SJSA1 (cell line): ENCODE data around the gene POLR1H. TPM values are rescaled to one million over a fixed set of nuclear protein-coding genes. Genes with fewer than 3 reads are reported as not detected.

Experiments used
- DNase-seq, 2 experiments: peaks; one replicate each; pipeline ENCODE4 v3.0.0-alpha.2; 2015 to 2020; ENCODE audit warnings: low spot score in 2 of 2, low read depth in 1 of 2
- H3K27ac ChIP-seq: fragments of 250-450 bp; sonication (Bioruptor Pico); 2 replicates; pipeline ENCODE4 v1.5.1; 2020; ENCODE audit warnings: mild to moderate bottlenecking, moderate library complexity
- H3K27me3 ChIP-seq: fragments of 250-450 bp; sonication (Bioruptor Pico); replicated peaks from 2 replicates; pipeline ENCODE4 v1.5.1; 2020; ENCODE audit warnings: mild to moderate bottlenecking, moderate library complexity
- H3K36me3 ChIP-seq: fragments of 250-450 bp; sonication (Bioruptor Pico); 2 replicates; pipeline ENCODE4 v1.5.1; 2020; ENCODE audit warnings: mild to moderate bottlenecking
- H3K4me1 ChIP-seq: fragments of 250-450 bp; sonication (Bioruptor Pico); replicated peaks from 2 replicates; pipeline ENCODE4 v1.6.1; 2021; ENCODE audit warnings: mild to moderate bottlenecking
- H3K4me3 ChIP-seq: fragments of 250-450 bp; sonication (Bioruptor Pico); 2 replicates; pipeline ENCODE4 v1.5.1; 2020; ENCODE audit warnings: mild to moderate bottlenecking
- H3K9me3 ChIP-seq: fragments of 250-450 bp; sonication (Bioruptor Pico); replicated peaks from 2 replicates; pipeline ENCODE4 v1.5.1; 2020; ENCODE audit warnings: mild to moderate bottlenecking
- total RNA-seq: library from RNA; depleted of rRNA; stranded (reverse); fragments of >200 nt; shearing (Covaris generic); gene quantifications from 2 replicates; pipeline ENCODE4 v1.2.3, GENCODE V29; 2014

POLR1H gene
- total RNA-seq, 1 experiment from 2014 or later, result 22.5 TPM

DNA sequence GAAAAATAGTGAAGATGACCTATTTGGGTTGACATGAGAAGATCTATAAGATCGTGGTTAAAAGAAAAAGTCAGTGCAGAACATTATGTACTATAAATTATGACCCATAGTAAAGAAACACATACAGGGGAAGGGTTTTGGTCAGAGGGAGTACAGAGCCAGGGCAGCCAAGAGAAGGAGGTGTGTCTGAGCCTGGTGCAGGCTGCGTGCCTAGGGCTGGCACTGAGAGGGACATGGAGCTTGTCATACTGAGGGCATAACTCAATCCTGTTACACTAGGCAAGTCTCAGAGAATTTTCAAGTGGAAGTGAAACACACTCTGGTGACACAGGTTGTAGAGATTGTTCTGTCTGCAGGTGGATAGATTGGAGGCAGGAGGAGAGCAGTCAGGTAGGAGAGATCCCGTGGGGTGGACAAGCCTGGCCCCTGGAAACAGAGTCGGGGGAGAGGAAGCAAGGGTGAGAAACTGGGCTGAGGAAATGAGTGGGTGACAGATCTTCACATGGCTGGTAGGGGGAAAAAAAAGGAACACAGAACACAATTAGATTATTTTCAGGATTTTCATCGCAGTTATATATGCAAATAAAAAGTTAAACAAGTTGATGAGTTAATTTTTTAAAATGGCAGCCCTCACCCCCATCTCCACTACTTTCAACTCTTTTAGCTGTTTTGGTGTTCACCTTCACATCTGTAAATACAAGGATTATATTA lies 33.0 kb downstream of the POLR1H start:
- no peak overlapping the region for H3K4me3 ChIP-seq
- peaks cover 11% of the 10 kb centered on the region for H3K4me1 ChIP-seq
- H3K9me3 ChIP-seq, result no peaks in the 10 kb centered on the region
- no peaks in the 10 kb centered on the region for H3K36me3 ChIP-seq
- H3K27ac ChIP-seq, result no peak overlapping the region
- peaks cover 10% of the 10 kb centered on the region for H3K27me3 ChIP-seq
- DNase-seq, result no peak

DNA sequence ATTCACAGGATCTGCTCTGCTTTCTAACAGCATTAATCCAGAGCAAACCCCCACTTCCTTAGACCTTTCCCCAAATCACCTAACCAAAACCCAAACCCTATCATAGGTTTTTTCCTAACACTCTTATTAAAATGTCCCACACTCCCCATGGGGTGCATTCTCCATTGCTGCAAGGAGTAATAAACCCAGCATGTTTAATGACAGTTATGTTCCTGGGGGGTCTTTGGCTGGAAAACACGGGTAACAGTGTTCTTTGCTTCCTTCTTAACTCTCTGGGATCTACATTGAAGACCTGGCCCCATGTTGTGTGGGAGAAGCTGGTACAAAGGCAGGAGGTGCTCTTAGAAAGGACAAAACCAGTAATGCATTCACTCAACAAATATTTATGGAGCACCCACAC lies 35.8 kb downstream of the POLR1H start:
- no peak overlapping the region for H3K27ac ChIP-seq
- H3K9me3 ChIP-seq, result no peaks in the 10 kb centered on the region
- no peak overlapping the region for H3K4me3 ChIP-seq
- peaks cover 22% of the 10 kb centered on the region for H3K4me1 ChIP-seq
- H3K27me3 ChIP-seq, result peaks cover 32% of the 10 kb centered on the region
- H3K36me3 ChIP-seq, result no peaks in the 10 kb centered on the region
- no peak for DNase-seq

DNA sequence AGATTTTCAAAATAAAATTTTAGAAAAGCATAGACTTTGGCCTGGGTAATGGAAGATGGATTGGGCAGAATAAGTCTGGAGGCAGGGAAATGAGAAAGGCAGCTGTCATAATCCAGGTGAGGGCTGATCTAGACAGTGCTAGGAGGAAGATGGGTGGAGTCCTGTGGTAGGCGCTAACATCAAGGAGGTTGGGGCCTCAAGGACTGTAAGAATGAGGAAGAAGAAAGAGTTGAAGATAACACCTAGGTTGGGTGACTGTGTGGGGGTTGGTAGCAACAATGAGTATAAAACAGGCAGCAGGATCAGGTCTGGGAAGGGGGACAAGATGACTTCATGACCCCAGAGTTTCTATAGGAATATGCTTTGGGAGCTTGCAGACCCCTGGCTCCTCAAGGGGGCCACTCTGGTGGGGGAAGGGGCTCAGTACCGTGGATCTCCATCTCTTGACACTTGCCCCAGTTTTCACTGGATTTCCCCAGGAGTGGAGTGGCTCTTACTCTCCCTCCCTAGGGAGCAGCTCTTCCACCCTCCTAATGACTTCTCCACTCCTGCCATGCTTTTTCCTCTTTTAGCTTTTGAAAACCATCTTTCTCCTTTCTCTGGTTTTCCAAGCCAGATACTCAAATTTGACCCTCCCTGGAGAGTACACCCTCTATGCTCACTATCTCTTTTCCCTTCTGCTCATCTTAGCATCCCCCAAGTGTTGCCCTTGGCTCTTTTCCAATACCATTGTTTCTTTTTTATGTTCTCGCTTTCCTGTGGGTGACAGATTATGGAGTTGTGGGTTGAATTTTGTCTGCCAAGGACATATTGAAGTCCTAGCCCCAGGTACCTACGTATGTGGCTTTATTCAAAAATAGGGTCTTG lies 37.1 kb downstream of the POLR1H start:
- H3K4me3 ChIP-seq, result no peak overlapping the region
- H3K27me3 ChIP-seq, result peaks cover 32% of the 10 kb centered on the region
- H3K4me1 ChIP-seq, result peaks cover 29% of the 10 kb centered on the region
- H3K27ac ChIP-seq, result no peak overlapping the region
- DNase-seq, result no peak
- no peaks in the 10 kb centered on the region for H3K9me3 ChIP-seq
- no peaks in the 10 kb centered on the region for H3K36me3 ChIP-seq

DNA sequence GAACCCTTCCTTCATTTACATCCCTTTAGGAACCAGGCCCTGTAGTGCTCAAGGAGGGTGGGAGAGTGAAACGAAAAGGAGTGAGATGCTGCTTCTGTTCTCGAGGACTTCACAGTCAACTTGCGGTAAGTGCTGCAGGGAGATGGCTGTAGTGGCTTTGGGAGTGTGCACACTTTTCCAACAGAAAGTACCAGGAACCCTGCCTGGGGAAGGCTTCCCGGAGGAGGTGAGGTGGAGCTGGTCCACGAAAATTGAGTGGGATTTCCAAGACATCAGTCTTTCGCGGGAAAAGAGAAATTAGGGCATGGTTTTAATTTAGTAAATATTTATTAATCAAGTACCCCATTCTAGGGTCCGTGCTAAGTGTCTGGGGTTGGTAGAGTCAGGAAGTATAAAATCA lies 39.1 kb downstream of the POLR1H start:
- DNase-seq, result no peak
- Histone ChIP-seq H3K27me3 (peaks cover 40% of the 10 kb centered on the region), H3K4me3 (no peak overlapping the region), H3K36me3 (no peaks in the 10 kb centered on the region), H3K9me3 (no peaks in the 10 kb centered on the region), H3K27ac (no peak overlapping the region), H3K4me1 (peaks cover 35% of the 10 kb centered on the region)

DNA sequence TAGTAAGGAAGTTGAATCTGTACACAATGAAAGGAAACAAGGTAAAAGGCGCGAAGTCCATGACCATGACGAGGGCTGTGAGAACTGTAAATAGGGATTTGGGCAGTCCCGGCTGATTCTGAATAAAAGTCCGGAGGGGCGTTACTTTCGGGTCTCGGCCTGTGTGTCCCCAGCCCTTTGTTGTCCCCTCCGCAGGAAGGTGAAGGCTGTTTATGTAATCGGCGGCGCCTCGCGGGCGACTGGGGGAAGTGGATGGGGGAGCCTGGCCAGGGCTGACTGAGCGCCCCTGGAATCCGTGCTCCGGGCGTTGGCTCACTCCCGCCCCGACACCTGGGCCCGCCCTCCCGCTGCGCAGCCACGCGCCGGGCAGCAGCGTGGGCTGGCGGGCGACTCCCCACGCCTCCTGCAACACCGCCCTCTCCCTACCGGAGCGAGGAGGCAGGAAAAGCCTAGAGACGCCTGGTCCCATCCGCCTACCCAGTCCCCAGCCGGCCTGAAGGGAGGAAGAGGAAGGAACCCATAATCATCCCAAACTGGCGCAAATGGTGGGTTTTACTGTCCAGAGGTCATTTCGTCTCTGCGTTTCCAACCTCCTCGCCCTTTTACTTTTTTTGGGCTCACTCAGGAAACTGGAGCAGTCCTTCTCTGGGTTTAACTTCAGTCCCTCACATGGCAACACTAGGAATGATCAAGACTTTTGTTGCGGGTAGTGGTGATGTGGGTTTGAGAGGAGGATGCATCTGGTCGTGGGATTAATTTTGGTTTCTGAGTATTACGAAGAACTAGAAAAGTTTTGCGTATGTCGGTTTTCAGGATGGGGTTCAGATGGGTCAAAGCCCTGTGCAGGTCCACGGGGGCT lies 39.7 kb downstream of the POLR1H start:
- Histone ChIP-seq H3K27ac (no peak overlapping the region), H3K27me3 (peaks cover 40% of the 10 kb centered on the region), H3K36me3 (no peaks in the 10 kb centered on the region), H3K4me3 (no peak overlapping the region), H3K9me3 (no peaks in the 10 kb centered on the region), H3K4me1 (peaks cover 35% of the 10 kb centered on the region)
- DNase-seq, result no peak

DNA sequence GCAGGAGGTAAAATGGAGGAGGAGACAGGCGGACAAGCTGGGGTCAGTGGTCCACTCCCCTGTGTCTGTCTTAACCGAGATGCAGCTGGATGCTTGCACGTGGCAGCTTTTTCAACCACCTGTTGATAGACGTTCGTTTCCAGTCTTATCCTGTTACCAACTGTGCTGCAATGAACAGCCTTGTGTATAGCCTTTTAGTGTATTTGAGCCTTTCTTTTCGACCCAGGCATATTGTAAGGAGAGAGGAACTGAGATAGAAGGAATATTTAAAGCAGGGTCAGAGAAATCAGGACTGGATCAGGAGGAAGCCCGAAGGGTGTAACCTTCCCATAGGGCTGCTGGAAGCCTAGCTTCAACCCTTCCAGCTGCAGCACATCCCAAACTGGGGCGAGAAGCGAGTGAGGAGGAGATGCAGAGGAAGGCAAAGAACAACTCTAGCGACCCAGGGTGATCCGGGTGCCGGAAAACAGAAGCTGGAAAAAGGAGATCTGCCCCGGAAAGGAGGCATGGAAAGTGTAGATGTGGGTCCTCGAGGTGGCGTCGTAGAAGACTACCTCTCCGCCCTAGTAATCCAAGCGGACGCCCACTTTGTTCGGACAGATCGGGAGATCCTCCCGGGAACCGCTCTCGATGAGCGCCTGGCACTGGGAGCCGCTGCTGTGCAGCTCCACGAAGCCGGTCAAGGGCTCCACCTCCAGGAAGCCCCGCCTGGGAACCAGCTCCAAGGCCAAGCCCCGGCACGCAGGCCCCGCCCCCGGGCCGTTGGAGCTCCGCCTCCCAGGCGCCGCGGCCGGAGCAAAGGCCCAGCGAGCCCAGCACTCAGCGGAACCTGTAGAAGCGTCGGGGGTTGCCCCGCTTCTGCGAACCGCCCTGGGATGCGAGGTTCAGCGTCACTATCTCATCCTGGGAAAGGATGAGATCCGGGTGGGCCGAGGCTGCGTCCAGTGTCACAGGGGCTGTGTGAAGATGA lies 40.7 kb downstream of the POLR1H start:
- Histone ChIP-seq H3K27me3 (peaks cover 40% of the 10 kb centered on the region), H3K9me3 (no peaks in the 10 kb centered on the region), H3K4me1 (peaks cover 35% of the 10 kb centered on the region), H3K4me3 (peak overlapping the region; percentile 21), H3K36me3 (no peaks in the 10 kb centered on the region), H3K27ac (no peak overlapping the region)
- peak; percentile 72 to 90 for DNase-seq

DNA sequence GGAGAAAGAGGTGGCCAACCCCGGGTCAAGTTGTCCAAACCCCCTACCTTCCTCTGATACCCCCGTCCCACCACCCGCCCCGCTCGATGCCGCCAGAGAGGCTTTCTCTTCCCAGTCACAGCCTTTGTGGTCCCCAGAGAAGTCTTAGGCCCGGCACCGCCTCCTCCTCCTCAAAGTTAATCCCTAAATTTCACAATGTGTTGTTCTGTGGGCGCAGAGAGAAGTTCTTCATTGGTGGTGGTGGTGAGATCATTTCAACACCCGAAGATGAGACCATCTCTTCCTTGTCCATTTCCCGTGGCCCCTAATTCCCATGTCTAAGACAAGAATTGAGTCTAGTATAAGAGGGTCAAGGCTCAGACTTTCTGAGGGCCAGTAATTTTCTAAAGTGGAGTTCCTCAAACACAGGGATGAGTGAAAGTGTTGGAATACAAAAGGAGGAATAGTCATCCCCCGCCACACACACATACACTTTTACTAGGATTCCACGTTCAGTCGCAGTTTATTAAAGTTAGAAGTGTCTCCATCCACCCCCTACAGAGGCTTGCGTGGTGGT lies 41.4 kb downstream of the POLR1H start:
- H3K27me3 ChIP-seq, result peaks cover 40% of the 10 kb centered on the region
- no peak for DNase-seq
- no peak overlapping the region for H3K27ac ChIP-seq

DNA sequence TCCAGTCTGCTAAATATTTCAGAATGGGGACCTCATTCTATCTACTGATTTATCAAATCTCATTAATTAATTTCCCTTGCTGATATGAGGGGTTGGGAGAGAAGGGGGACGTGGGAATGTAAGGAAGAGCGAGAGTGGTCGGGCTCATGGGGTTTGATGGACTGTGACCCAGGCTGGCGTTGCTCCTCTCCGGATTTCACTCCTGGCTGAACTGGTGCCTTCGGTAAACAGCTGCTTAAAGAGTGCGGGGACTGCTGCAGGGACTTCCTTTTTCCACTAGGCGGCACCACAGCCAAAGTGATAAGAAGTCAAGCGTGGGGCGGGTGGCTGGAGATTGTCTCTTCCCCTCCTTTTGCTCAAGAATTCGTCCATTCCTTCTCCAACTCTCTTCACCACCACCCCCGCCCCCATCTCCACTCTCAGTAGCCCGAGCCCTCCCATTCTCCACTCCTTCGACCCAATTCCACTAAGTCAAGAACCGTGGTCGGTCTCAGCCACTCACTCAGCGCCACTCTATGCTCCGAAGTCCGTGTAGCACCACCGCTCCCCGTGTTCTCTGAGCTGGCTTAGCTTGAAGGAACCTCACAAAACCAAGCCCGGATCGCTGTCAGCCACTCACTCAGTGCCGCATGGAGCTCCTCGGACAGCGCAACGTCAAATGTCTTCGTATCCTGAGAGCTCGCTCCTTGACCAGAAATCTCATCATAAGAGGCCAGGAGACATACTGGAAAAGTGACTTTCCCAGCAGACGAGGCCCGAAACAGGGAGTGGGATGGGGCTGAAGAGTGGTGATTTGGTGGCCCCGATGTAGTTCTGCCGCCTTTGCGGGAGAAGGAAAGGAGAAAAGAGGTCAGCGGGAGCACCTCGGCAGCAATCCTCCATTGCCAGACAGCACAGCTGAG lies 42.2 kb downstream of the POLR1H start:
- Histone ChIP-seq H3K4me1 (peaks cover 30% of the 10 kb centered on the region), H3K36me3 (no peaks in the 10 kb centered on the region), H3K4me3 (peak overlapping the region; percentile 20), H3K9me3 (no peaks in the 10 kb centered on the region), H3K27ac (no peak overlapping the region), H3K27me3 (peaks cover 40% of the 10 kb centered on the region)
- DNase-seq, result peak; percentile 78 to 81

More for the DNA sequence above, 41.4 kb downstream of the POLR1H start:
- no peaks in the 10 kb centered on the region for H3K9me3 ChIP-seq
- no peaks in the 10 kb centered on the region for H3K36me3 ChIP-seq
- no peak overlapping the region; the same call in 1 of the 2 replicates for H3K4me3 ChIP-seq
- H3K4me1 ChIP-seq, result peaks cover 30% of the 10 kb centered on the region

DNA sequence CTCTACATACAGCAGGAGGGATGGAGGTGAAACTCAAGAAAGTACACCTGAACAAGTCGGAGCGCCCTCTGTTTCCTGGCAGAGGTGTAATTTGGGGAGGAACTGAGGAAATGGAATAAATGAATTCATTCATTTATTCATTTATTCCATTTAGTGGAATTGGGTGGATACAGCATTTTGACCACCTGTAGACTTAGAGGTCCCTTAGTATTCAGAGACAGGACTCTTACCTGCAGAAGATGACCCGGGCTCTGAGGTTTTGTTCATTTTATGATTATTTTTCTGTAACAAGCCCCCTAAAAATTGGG lies 42.8 kb downstream of the POLR1H start:
- H3K4me3 ChIP-seq, result no peak overlapping the region
- H3K27ac ChIP-seq, result no peak overlapping the region
- H3K9me3 ChIP-seq, result no peaks in the 10 kb centered on the region
- no peak for DNase-seq
- peaks cover 35% of the 10 kb centered on the region for H3K27me3 ChIP-seq
- H3K36me3 ChIP-seq, result no peaks in the 10 kb centered on the region
- H3K4me1 ChIP-seq, result peaks cover 30% of the 10 kb centered on the region

DNA sequence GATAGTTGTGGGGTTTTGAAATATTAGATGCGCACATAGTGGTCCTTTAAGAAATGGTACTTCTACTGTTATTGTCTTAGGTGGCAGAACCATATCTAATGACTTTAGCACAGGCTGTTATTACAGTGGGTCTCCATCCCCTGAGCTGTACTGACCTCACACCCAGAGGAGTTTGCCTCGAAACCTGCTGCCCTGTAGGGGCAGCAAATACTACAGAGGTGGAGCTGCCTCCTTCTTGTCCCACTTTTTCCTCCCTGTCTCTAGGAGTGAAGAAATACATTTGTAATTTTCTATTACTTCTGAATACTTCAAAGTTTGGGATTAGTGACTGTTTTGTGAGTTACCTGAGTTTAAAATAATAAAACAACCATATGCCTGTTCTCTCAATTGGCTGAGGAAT lies 43.6 kb downstream of the POLR1H start:
- no peaks in the 10 kb centered on the region for H3K9me3 ChIP-seq
- peaks cover 33% of the 10 kb centered on the region for H3K27me3 ChIP-seq
- H3K27ac ChIP-seq, result no peak overlapping the region
- DNase-seq, result no peak
- no peak overlapping the region for H3K4me3 ChIP-seq
- H3K4me1 ChIP-seq, result peaks cover 30% of the 10 kb centered on the region
- no peaks in the 10 kb centered on the region for H3K36me3 ChIP-seq

DNA sequence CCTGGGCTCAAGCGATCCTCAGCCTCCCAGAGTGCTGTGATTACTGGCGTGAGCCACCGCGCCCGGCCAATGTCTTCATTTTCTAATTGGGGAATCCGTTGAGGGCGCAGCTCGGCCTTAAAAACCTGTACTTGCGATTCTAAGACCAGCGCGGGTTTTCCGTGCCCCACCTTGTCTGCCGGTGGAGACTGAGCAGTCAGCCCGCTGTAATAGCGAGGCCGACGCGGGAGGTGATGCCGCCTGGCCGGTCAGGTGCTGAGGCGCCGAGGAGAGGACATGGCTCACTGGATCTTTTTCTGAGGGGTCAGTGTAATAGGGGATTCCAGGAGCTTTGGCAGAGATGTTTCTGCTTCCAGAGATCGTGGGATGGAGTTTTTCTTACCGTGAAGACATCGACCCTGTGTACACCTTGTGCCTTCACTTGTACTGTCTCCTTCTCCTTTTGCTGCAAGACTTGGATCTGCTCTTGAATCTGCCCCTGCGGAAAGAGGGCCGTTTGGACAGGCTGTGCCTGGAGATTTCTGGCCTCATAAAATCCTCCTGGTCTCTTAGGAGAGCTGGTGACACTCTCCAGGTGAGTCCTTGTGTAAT lies 50.3 kb downstream of the POLR1H start:
- no peaks in the 10 kb centered on the region for H3K36me3 ChIP-seq
- no peaks in the 10 kb centered on the region for H3K9me3 ChIP-seq

More for the DNA sequence above, 50.3 kb downstream of the POLR1H start:
- Histone ChIP-seq H3K4me1 (no peaks in the 10 kb centered on the region), H3K27me3 (peaks cover 41% of the 10 kb centered on the region), H3K4me3 (no peak overlapping the region), H3K27ac (no peak overlapping the region)
- no peak for DNase-seq
